ENCODE measurements around the gene WAC. TPM values are rescaled to one million over a fixed set of nuclear protein-coding genes. Genes with fewer than 3 reads are reported as not detected.

WAC gene
- total and polyA plus RNA-seq, 7 donors, result 39.1 to 180 (median 132) TPM

- Histone ChIP-seq H3K36me3 (no peaks in the 10 kb centered on the region), H3K27me3 (no peaks in the 10 kb centered on the region), H3K9me3 (no peaks in the 10 kb centered on the region), H3K4me1 (no peaks in the 10 kb centered on the region), H3K4me3 (no peak overlapping the region), H3K27ac (no peak overlapping the region)
- intact Hi-C loops (cut with DNase I), result loop anchor here (10.0 kb wide), 1 partner anchor 784 kb away; no protein-coding TSS in a partner anchor
- DNase-seq, result no peak
- TF ChIP-seq, protein P1, sequence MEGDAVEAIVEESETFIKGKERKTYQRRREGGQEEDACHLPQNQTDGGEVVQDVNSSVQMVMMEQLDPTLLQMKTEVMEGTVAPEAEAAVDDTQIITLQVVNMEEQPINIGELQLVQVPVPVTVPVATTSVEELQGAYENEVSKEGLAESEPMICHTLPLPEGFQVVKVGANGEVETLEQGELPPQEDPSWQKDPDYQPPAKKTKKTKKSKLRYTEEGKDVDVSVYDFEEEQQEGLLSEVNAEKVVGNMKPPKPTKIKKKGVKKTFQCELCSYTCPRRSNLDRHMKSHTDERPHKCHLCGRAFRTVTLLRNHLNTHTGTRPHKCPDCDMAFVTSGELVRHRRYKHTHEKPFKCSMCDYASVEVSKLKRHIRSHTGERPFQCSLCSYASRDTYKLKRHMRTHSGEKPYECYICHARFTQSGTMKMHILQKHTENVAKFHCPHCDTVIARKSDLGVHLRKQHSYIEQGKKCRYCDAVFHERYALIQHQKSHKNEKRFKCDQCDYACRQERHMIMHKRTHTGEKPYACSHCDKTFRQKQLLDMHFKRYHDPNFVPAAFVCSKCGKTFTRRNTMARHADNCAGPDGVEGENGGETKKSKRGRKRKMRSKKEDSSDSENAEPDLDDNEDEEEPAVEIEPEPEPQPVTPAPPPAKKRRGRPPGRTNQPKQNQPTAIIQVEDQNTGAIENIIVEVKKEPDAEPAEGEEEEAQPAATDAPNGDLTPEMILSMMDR (IDR thresholded peaks at IDR 0.05), result no peak
- TF ChIP-seq POLR2A (IDR thresholded peaks at IDR 0.05) (no peak), POLR2AphosphoS5 (IDR thresholded peaks at IDR 0.05) (no peak), EP300 (IDR thresholded peaks at IDR 0.05) (no peak)
- whole genome bisulfite sequencing, 2 donors, result 37 to 49% methylated on average over 3 of the region's 3 CpGs
Observed at GRCh38 chr10:28661035-28661434, 128.1 kb downstream of the WAC start.

DNA sequence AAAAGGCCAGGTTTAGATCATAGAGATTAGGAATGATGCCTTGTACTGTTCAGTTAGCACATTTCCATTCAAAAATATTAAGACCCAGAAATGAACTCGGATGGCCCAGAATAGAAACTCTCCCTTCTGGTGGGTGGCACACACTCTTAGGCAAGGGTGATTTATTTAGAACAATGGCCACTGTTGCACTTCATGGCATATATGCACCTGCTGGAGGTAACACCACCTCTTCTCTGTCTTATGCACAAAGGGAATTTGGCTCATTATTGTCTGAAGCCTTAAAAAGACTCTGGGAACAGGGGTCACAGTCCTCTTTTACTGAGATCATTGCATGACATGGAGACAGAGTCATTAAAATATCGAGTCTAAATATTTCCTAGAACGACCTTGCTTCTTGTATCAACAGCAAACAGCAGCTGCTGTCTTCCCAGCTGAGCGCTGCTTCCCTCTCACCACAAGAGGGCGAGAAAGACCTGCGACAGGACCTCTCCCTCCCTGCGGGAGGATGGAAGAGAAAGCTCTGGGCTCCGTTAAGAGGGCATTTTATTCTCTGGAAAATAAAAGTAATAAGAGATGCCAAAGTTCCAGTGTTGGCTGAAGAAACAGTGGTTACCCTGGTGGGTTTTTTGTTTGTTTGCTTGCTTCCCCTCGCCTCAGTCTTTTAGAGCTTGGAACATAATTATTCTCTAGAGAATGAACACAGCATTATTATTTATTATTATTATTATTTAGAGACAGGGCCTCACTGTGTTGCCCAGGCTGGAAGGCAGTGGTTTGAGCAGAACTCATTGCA, 130.9 kb downstream of the WAC start:
- no peaks in the 10 kb centered on the region for H3K9me3 ChIP-seq
- no peaks in the 10 kb centered on the region for H3K36me3 ChIP-seq
- DNase-seq, result peak; percentile 89
- no peak overlapping the region for H3K27ac ChIP-seq
- intact Hi-C loops (cut with DNase I), result loop anchor here (1.0 to 10.0 kb wide), 2 partner anchors 641 to 781 kb away; no protein-coding TSS in a partner anchor
- 6 to 11% methylated on average over 9 of the region's 9 CpGs for WGBS, 2 donors
- no peak for TF ChIP-seq POLR2A (IDR thresholded peaks at IDR 0.05)
- no peak for TF ChIP-seq POLR2AphosphoS5 (IDR thresholded peaks at IDR 0.05)
- no peak for TF ChIP-seq EP300 (IDR thresholded peaks at IDR 0.05)
- TF ChIP-seq, protein P1 (IDR thresholded peaks at IDR 0.05), result peak; percentile 82 to 93 (median 90)
- peaks cover 0 to 19% (median 10%) of the 10 kb centered on the region in 3 donors for H3K27me3 ChIP-seq
- H3K4me1 ChIP-seq, result peaks cover 0 to 6% (median 5%) of the 10 kb centered on the region in 4 donors
- no peak overlapping the region for H3K4me3 ChIP-seq

GRCh38 chr10:28664369-28664740, 131.4 kb downstream of the WAC start:
- Histone ChIP-seq H3K4me1 (peaks cover 0 to 11% (median 10%) of the 10 kb centered on the region in 4 donors), H3K36me3 (no peaks in the 10 kb centered on the region), H3K27me3 (peaks cover 0 to 25% (median 13%) of the 10 kb centered on the region in 3 donors), H3K27ac (no peak overlapping the region), H3K9me3 (no peaks in the 10 kb centered on the region), H3K4me3 (no peak overlapping the region)
- TF ChIP-seq POLR2AphosphoS5 (IDR thresholded peaks at IDR 0.05) (no peak), POLR2A (IDR thresholded peaks at IDR 0.05) (no peak)
- TF ChIP-seq, protein P1 (IDR thresholded peaks at IDR 0.05), result no peak
- WGBS, 2 donors, result 35 to 56% methylated on average over 6 of the region's 6 CpGs
- DNase-seq, result no peak
- intact Hi-C loops (cut with DNase I), result loop anchor here (1.0 to 10.0 kb wide), 2 partner anchors 640 to 780 kb away; no protein-coding TSS in a partner anchor

DNA sequence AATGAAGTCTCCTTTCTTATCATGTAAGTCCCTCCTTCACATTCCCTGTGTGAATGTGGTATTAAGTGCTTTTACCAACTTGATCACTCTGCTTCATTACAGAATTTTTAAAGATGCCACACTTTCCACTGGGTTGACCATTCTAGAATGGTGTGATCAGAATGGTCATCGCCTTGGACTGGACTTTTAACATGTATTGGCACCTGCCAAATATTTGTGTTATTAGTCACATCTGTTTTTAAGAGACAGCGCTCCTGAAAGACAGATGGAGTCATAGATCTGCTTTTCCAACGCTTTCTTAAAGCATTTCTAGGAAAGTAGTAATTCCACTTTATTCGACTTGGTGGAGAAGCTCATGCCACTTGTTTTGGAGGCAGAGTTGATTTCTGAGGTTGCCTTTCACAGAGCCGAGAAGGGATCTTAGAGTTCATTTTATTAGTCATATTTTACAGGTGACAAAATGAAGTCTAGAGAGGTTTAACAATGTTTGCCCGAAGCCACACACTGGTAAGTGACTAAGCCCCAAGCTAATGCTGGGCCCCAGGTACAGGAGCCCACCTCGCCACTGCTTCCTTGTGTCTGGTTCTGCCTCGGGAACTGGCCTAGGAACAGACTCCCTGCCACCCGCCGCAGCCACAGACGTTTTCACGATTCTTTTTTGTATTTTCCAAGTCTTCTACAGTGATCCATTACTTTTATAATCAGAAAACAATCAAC, 134.0 kb downstream of the WAC start:
- Histone ChIP-seq H3K27ac (no peak overlapping the region), H3K4me3 (no peak overlapping the region), H3K27me3 (peaks cover 0 to 45% (median 16%) of the 10 kb centered on the region in 3 donors), H3K36me3 (no peaks in the 10 kb centered on the region), H3K9me3 (no peaks in the 10 kb centered on the region), H3K4me1 (peaks cover 0 to 12% (median 10%) of the 10 kb centered on the region in 4 donors)
- WGBS, 2 donors, result 77 to 87% methylated on average over 12 of the region's 12 CpGs
- no peak for DNase-seq
- TF ChIP-seq, protein P1 (IDR thresholded peaks at IDR 0.05), result no peak
- TF ChIP-seq EP300 (IDR thresholded peaks at IDR 0.05) (no peak), POLR2AphosphoS5 (IDR thresholded peaks at IDR 0.05) (no peak), POLR2A (IDR thresholded peaks at IDR 0.05) (no peak)
- intact Hi-C loops (cut with DNase I), result loop anchor here (5.0 to 10.0 kb wide), 2 partner anchors 465 to 778 kb away; no protein-coding TSS in a partner anchor
